Measurements from ENCODE around the gene SLC35F4. TPM values are rescaled to one million over a fixed set of nuclear protein-coding genes. Genes with fewer than 3 reads are reported as not detected.

SLC35F4 gene
- total and polyA plus RNA-seq, 10 of the 15 experiments (the other 5 are each of a cell fraction or from before 2014, with no cell fraction given) = 0.06 to 0.30 TPM; not detected in 8

- Histone ChIP-seq H3K9ac (ENCODE audit: control insufficient read depth, insufficient read depth, low read length) (no peak overlapping the region), H3K27me3 (replicated peaks in 1 of 2; ENCODE audit: control insufficient read depth in 2 of 2, insufficient read depth in 2 of 2, low read length in 1 of 2) (no peaks in the 10 kb centered on the region), H3K36me3 (ENCODE audit: control insufficient read depth in 2 of 2, insufficient read depth in 2 of 2, low read length in 1 of 2) (no peaks in the 10 kb centered on the region), H3K4me1 (ENCODE audit: control insufficient read depth, insufficient read depth, low read length) (no peaks in the 10 kb centered on the region), H3K9me3 (replicated peaks; ENCODE audit: control insufficient read depth, insufficient read depth, low read length) (no peaks in the 10 kb centered on the region; the same call in 2 of the 3 replicates), H4K20me1 (ENCODE audit: control insufficient read depth, insufficient read depth) (no peaks in the 10 kb centered on the region), H3K4me2 (ENCODE audit: control insufficient read depth, insufficient read depth) (no peak overlapping the region), H3K4me3 (no peak overlapping the region), H3K79me2 (ENCODE audit: control insufficient read depth, insufficient read depth, low read length) (no peaks in the 10 kb centered on the region), H3K27ac (ENCODE audit: control insufficient read depth, insufficient read depth) (no peak overlapping the region), H2AFZ (ENCODE audit: control insufficient read depth, low read depth, low read length) (no peak overlapping the region)
- RAD21 ChIA-PET (ENCODE audit: unreplicated experiment) = no interaction called here
- no TSS peak for BruUV-seq (replicated peaks)
- in situ Hi-C loops (cut with MboI) (no loop called here), intact Hi-C loops (cut with micrococcal nuclease; ENCODE audit: unreplicated experiment) (no loop called here)
- no peak for TF ChIP-seq RFX5 (IDR thresholded peaks at IDR 0.05; ENCODE audit: low read depth, low read length)
- no peak for TF ChIP-seq TCF7 (IDR thresholded peaks at IDR 0.05; ENCODE audit: borderline replicate concordance)
- TF ChIP-seq TCF12 (IDR thresholded peaks at IDR 0.05; ENCODE audit: low read depth, low read length) = no peak
- no peak for TF ChIP-seq ZNF207 (IDR thresholded peaks at IDR 0.05; ENCODE audit: borderline replicate concordance)
- TF ChIP-seq LARP7 (IDR thresholded peaks at IDR 0.05) = no peak
- TF ChIP-seq MLLT1 (IDR thresholded peaks at IDR 0.05) = no peak
- no peak for TF ChIP-seq USF2 (IDR thresholded peaks at IDR 0.05; ENCODE audit: borderline replicate concordance, low read depth, low read length)
- TF ChIP-seq JUNB (IDR thresholded peaks at IDR 0.05) = no peak
- no peak for TF ChIP-seq ZNF24 (IDR thresholded peaks at IDR 0.05)
- no peak for TF ChIP-seq CBFB (IDR thresholded peaks at IDR 0.05; ENCODE audit: low read depth)
- TF ChIP-seq EZH2 (IDR thresholded peaks at IDR 0.05; ENCODE audit: borderline replicate concordance, control insufficient read depth, low read depth, low read length) = no peak
- ATAC-seq (no peak), DNase-seq (ENCODE audit: low read depth, low spot score) (no peak), FAIRE-seq (no peak)
- POLR2A ChIA-PET = no interaction called here
- 3% methylated on average over 5 of the region's 5 CpGs for WGBS (ENCODE audit: insufficient coverage, insufficient replicate concordance, low lambda C conversion rate, missing lambda C conversion rate)
- CTCF ChIA-PET = no interaction called here
- SMC1A ChIA-PET (ENCODE audit: uncharacterized antibody, unreplicated experiment) = no interaction called here
These were observed 136.4 kb downstream of the SLC35F4 start for GRCh38 chr14:57729208-57730187.
